HepG2 (cell line): ENCODE data around the gene SAPCD2. TPM values are rescaled to one million over a fixed set of nuclear protein-coding genes. Genes with fewer than 3 reads are reported as not detected.

ENCODE experiments used
- ATAC-seq: fragments of 200-7000 bp; cut with Tn5 transposase; 3 replicates; pipeline ENCODE4 v1.9.1; 2020; ENCODE audit warnings: mild to moderate bottlenecking, moderate library complexity
- BruUV-seq: library from RNA; stranded (reverse); fragments of 400-500 nt; replicated peaks from 2 replicates; lab custom pipeline; 2021; lab: Mats Ljungman, UMichigan
- CTCF ChIA-PET: fragments of 300-600 bp; formaldehyde crosslinking; extraction: SDS; loops from one replicate; lab custom pipeline; 2021; ENCODE audit warnings: low total read pairs, inconsistent platforms, low intra/inter-chr PET ratio; lab: Yijun Ruan, JAX
- POLR2A ChIA-PET: fragments of 350-600 bp; sonication (Branson Sonifier 250); formaldehyde crosslinking; loops from one replicate; lab custom pipeline; 2020; ENCODE audit warnings: antibody characterized with exemption, inconsistent platforms; lab: Yijun Ruan, JAX
- DNase-seq: peaks from one replicate; pipeline ENCODE4 v3.0.0-alpha.2; 2015; ENCODE audit warnings: low spot score
- FAIRE-seq: peaks from 3 replicates; lab custom pipeline; 2011; peaks lifted over from hg19 to GRCh38; lab: Jason Lieb, UNC
- H2AFZ ChIP-seq: one replicate; pipeline ENCODE4 v1.6.1; 2011; ENCODE audit warnings: low read length, inconsistent platforms
- H3K27ac ChIP-seq: fragments of 300-600 bp; 3 replicates; pipeline ENCODE4 v1.8.0; 2011; ENCODE audit warnings: mixed run types, mild to moderate bottlenecking, mixed read lengths, low read length, inconsistent platforms; ENCODE audit not compliant: insufficient read depth; ENCODE audit errors: extremely low read length
- H3K27me3 ChIP-seq, 2 experiments: fragments of 200-600 bp in 1 of 2; 2 replicates in 1 of 2; 3 replicates in 1 of 2; pipeline versions ENCODE4 v1.6.0 to v1.8.0; 2011; ENCODE audit warnings: low read length in 2 of 2, mild to moderate bottlenecking in 2 of 2, moderate library complexity in 2 of 2, inconsistent platforms in 1 of 2; ENCODE audit not compliant: insufficient read depth in 2 of 2, control insufficient read depth in 1 of 2
- H3K36me3 ChIP-seq, 2 experiments: fragments of 200-600 bp in 1 of 2; replicated peaks in 1 of 2; 2 replicates in 1 of 2; 3 replicates in 1 of 2; pipeline versions ENCODE4 v1.5.1 to v1.8.0; 2011; ENCODE audit warnings: low read length in 2 of 2, inconsistent platforms in 1 of 2; ENCODE audit not compliant: insufficient read depth in 2 of 2, control insufficient read depth in 1 of 2
- H3K4me1 ChIP-seq: 2 replicates; pipeline ENCODE4 v1.5.1; 2012; ENCODE audit warnings: low read length, inconsistent platforms; ENCODE audit not compliant: insufficient read depth
- H3K4me2 ChIP-seq: 2 replicates; pipeline ENCODE4 v1.6.0; 2011; ENCODE audit warnings: low read depth, low read length, inconsistent platforms
- H3K4me3 ChIP-seq, 3 experiments: fragments of 200-600 bp in 1 of 3; sonication (generic), shearing (Covaris generic) in 1 of 3; replicated peaks in 1 of 3; 2 replicates each; pipeline ENCODE4 v1.5.1; 2011 to 2016; ENCODE audit warnings: low read length in 3 of 3, inconsistent platforms in 2 of 3, low read depth in 2 of 3, mild to moderate bottlenecking in 2 of 3, control low read depth in 1 of 3, mixed read lengths in 1 of 3; ENCODE audit not compliant: insufficient read depth in 1 of 3
- H3K79me2 ChIP-seq: one replicate; pipeline ENCODE4 v1.6.1; 2011; ENCODE audit warnings: low read length, inconsistent platforms; ENCODE audit not compliant: insufficient read depth
- H3K9ac ChIP-seq: 2 replicates; pipeline ENCODE4 v1.6.0; 2011; ENCODE audit warnings: mild to moderate bottlenecking, low read depth, low read length, inconsistent platforms; ENCODE audit not compliant: insufficient read depth
- H3K9me3 ChIP-seq: 2 replicates; pipeline ENCODE4 v1.5.1; 2012; ENCODE audit warnings: mild to moderate bottlenecking, low read length
- H4K20me1 ChIP-seq: 2 replicates; pipeline ENCODE4 v1.6.0; 2011; ENCODE audit warnings: inconsistent platforms, mild to moderate bottlenecking, low read length, moderate library complexity; ENCODE audit not compliant: insufficient read depth
- ATF7 ChIP-seq, 2 experiments: fragments of 450-650 bp in 1 of 2; sonication (generic) in 1 of 2; formaldehyde crosslinking in 1 of 2; IDR thresholded peaks; 2 replicates each; pipeline versions ENCODE4 v1.4.0 to v1.6.1; 2016 to 2020; ENCODE audit warnings: antibody characterized with exemption in 1 of 2, mild to moderate bottlenecking in 1 of 2, missing genetic modification reagents in 1 of 2
- CEBPG ChIP-seq: IDR thresholded peaks from 2 replicates; pipeline ENCODE4 v1.6.1; 2016
- GLI4 ChIP-seq: sonication (generic); formaldehyde crosslinking; IDR thresholded peaks from 2 replicates; pipeline ENCODE4 v1.5.1; 2020; ENCODE audit warnings: missing genetic modification reagents, mild to moderate bottlenecking, moderate library complexity, borderline replicate concordance
- HNRNPK ChIP-seq: fragments of 200-400 bp; formaldehyde crosslinking; IDR thresholded peaks from 2 replicates; pipeline ENCODE4 v1.6.1; 2018; ENCODE audit warnings: low read length, low read depth, moderate library complexity, mild to moderate bottlenecking; ENCODE audit not compliant: poor library complexity, severe bottlenecking
- KLF9 ChIP-seq: IDR thresholded peaks from 2 replicates; pipeline ENCODE4 v1.6.1; 2016; ENCODE audit warnings: low read depth
- PCBP1 ChIP-seq: fragments of 200-400 bp; formaldehyde crosslinking; IDR thresholded peaks from 2 replicates; pipeline ENCODE4 v1.6.1; 2017; ENCODE audit warnings: mild to moderate bottlenecking, low read depth, low read length, borderline replicate concordance
- SOX13 ChIP-seq, 3 experiments: fragments of 450-650 bp in 1 of 3; sonication (generic) in 1 of 3; formaldehyde crosslinking in 1 of 3; IDR thresholded peaks in 2 of 3; conservative IDR thresholded peaks in 1 of 3; 2 replicates each; pipeline versions ENCODE4 v1.5.0 to v1.6.1; 2016 to 2020; ENCODE audit warnings: antibody characterized with exemption in 1 of 3, mild to moderate bottlenecking in 1 of 3, missing compliant biosample characterization in 1 of 3, missing genetic modification reagents in 1 of 3, moderate library complexity in 1 of 3
- ZBTB20 ChIP-seq: sonication (generic); formaldehyde crosslinking; IDR thresholded peaks from 2 replicates; pipeline ENCODE4 v1.8.1; 2023; ENCODE audit warnings: missing genetic modification reagents, low read depth, mild to moderate bottlenecking, borderline replicate concordance
- ZBTB38 ChIP-seq: sonication (generic); formaldehyde crosslinking; IDR thresholded peaks from 2 replicates; pipeline ENCODE4 v1.5.1; 2020; ENCODE audit warnings: mild to moderate bottlenecking, missing genetic modification reagents
- WGBS: methylation state at CpG from one replicate; pipeline ENCODE4 v1.1.6; 2017; ENCODE audit warnings: low lambda C conversion rate; 5-methylcytosine and 5-hydroxymethylcytosine counted together
- in situ Hi-C: cut with HindIII; loops from 2 replicates; pipeline ENCODE4 v1.10.0; 2017; ENCODE audit warnings: low pct_unique_long_range_greater_than_20kb; ENCODE audit not compliant: extremely low pct_ligation_motif_present
- intact Hi-C: fragments of 100-400 bp; cut with micrococcal nuclease; formaldehyde crosslinking; loops from one replicate; pipeline ENCODE4 v1.10.0; 2022; ENCODE audit not compliant: unreplicated experiment
- polyA plus RNA-seq, 8 experiments: library from polyadenylated mRNA; depleted of rRNA in 3 of 8; stranded (reverse) in 7 of 8; unstranded in 1 of 8; fragments of >200 nt; fragmentation: Illumina TruSeq in 4 of 8; extraction: Trizol in 4 of 8; gene quantifications; 2 replicates each; pipeline versions ENCODE4 v1.2.1 to v1.2.3, GENCODE V29; 2011 to 2016; ENCODE audit warnings: low read depth in 4 of 8, missing spikeins in 1 of 8, mixed read lengths in 1 of 8; ENCODE audit not compliant: insufficient read depth in 1 of 8
- total RNA-seq, 5 experiments: library from RNA; depleted of rRNA; stranded (reverse); fragments of >200 nt; fragmentation: Illumina TruSeq; extraction: Trizol; gene quantifications; 2 replicates each; pipeline ENCODE4 v1.2.3, GENCODE V29; 2016; ENCODE audit warnings: low read depth in 1 of 5
- TF ChIP-seq, protein P1 (sequence below): sonication (generic); formaldehyde crosslinking; IDR thresholded peaks from 2 replicates; pipeline ENCODE4 v1.4.0; 2020; ENCODE audit warnings: missing genetic modification reagents
- TF ChIP-seq, protein P2 (sequence below): sonication (generic); formaldehyde crosslinking; IDR thresholded peaks from 2 replicates; pipeline ENCODE4 v1.4.0; 2020; ENCODE audit warnings: mild to moderate bottlenecking, missing genetic modification reagents, borderline replicate concordance

Gene SAPCD2
- total and polyA plus RNA-seq, 2 of the 13 experiments (the other 11 are each of a cell fraction or from before 2014, with no cell fraction given), result 21.9 to 42.8 TPM

DNA sequence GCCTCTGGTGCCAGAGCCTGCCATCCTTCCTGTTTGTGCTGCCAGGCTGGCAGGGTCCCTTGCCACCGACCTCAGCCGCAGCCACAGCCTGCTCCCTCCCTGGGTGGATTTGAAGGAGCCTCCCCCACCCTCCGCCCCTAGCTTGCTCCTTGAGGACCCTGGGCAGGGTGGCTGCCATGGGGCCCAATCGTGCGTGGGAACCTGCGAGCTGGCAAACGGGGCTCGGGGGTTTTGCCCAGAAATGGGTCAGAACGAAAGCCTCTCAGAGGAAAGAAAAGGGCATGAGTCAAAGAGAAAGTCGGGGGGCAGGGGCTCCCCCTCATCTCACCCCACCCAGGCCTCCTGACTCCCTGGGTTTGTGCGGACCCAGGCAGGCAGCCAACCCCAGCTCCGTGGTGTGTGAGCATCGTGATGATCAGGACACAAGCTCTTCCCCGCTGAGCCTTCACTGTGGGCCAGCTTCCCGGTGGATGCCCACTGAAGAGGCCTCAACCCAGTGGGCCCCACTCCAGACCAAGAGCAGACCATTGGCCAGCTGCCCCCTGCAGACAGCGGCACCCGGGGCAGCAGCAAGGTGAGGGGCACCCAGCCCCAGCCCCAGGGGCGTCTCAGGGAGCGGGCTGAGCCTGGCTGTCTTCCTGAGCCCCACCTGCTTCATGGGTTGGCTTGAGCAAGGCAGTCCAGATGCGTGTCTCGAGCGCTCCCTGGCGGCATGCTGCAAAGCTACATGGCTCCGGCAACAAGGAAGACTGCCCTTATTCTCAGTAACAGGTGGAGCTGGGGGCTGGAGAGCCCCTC, 35.4 kb downstream of the SAPCD2 start (continued):
- TF ChIP-seq ATF7 (IDR thresholded peaks at IDR 0.05) (no peak), ATF7 (CRISPR knock-in tag; IDR thresholded peaks at IDR 0.05) (no peak), ZBTB20 (CRISPR knock-in tag) (0 out of 2 replicates have a peak, but pooled peaks have one; percentile 37)

DNA sequence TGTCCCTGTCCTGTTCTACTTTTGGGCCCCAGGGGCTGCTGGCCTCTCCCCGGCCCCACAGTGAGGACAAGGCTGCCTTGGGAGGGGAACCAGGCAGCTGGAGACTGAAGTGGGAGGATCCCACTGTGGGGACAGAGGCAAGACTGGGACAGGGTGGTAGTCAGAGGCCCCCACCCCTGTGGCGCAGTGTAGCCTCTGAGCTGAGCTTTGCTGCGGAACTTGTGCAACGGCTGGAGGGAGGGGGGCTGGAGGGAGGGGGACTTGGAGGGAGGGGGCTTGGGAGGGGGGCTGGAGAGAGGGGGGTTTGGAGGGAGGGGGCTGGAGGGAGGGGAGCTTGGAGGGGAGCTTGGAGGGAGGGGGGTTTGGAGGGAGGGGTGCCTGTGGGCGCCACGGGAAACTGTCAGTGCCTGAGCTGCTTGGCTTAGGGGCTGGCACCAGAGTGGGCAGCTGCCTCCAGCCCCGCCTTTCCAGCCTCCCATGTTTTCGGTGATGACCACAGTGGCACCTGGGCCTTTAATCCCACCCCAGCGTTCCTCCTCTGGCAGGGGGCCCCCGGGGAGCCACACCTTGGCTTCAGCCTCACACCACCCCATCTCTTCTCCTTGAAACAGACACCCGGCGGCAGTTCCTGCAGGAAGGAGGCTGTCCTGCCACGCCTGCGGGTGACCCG, 36.2 kb downstream of the SAPCD2 start:
- in situ Hi-C loops (loop anchor here (5.0 to 10.0 kb wide), 2 partner anchors 87 to 189 kb away; partner anchors contain the start of genes AJM1, C8G and PHPT1), intact Hi-C loops (loop anchor here (2.0 kb wide), 1 partner anchor 85 kb away; no protein-coding TSS in a partner anchor)
- no peak for DNase-seq
- ChIA-PET CTCF (interaction anchor here (1.5 to 2.3 kb wide), 2 partner anchors 16 to 86 kb away, joined by 5 to 15 read pairs; no protein-coding TSS in a partner anchor), POLR2A (interaction anchor here (0.7 to 1.8 kb wide), 5 partner anchors 9 to 86 kb away, joined by 3 to 10 read pairs (median 3); partner anchors contain the start of gene MAN1B1)
- no TSS peak for BruUV-seq
- no peak for FAIRE-seq
- WGBS, result 27% methylated on average over 14 of the region's 15 CpGs
- Histone ChIP-seq H3K4me3 (peak overlapping the region in 1 of 3 experiments; percentile 23; a peak in 1 of 6 replicates), H3K36me3 (no peaks in the 10 kb centered on the region), H3K4me2 (peak overlapping the region; percentile 39; the same call in 1 of the 2 replicates), H3K4me1 (peaks cover 57% of the 10 kb centered on the region), H4K20me1 (no peaks in the 10 kb centered on the region), H3K9me3 (no peaks in the 10 kb centered on the region), H2AFZ (no peak overlapping the region), H3K79me2 (no peaks in the 10 kb centered on the region), H3K9ac (no peak overlapping the region), H3K27me3 (peaks cover 0 to 14% of the 10 kb centered on the region in 2 experiments; a peak in 1 of 5 replicates), H3K27ac (no peak overlapping the region)
- ATAC-seq, result no peak
- TF ChIP-seq PCBP1, result 0 out of 2 replicates have a peak, but pooled peaks have one; percentile 55
- no peak for TF ChIP-seq GLI4
- TF ChIP-seq CEBPG (CRISPR knock-in tag), result peak; percentile 51; the same call in 1 of the 2 replicates
- TF ChIP-seq HNRNPK, result peak; percentile 47
- TF ChIP-seq, protein P1, sequence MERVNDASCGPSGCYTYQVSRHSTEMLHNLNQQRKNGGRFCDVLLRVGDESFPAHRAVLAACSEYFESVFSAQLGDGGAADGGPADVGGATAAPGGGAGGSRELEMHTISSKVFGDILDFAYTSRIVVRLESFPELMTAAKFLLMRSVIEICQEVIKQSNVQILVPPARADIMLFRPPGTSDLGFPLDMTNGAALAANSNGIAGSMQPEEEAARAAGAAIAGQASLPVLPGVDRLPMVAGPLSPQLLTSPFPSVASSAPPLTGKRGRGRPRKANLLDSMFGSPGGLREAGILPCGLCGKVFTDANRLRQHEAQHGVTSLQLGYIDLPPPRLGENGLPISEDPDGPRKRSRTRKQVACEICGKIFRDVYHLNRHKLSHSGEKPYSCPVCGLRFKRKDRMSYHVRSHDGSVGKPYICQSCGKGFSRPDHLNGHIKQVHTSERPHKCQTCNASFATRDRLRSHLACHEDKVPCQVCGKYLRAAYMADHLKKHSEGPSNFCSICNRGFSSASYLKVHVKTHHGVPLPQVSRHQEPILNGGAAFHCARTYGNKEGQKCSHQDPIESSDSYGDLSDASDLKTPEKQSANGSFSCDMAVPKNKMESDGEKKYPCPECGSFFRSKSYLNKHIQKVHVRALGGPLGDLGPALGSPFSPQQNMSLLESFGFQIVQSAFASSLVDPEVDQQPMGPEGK (CRISPR knock-in tag), result peak; percentile 86
- no peak for TF ChIP-seq KLF9 (CRISPR knock-in tag)
- 0 out of 2 replicates have a peak, but pooled peaks have one; percentile 24 for TF ChIP-seq SOX13 (IDR thresholded peaks at IDR 0.05)
- no peak for TF ChIP-seq SOX13 (CRISPR knock-in tag; conservative IDR thresholded peaks at IDR 0.05 in 1 of 2, IDR thresholded peaks at IDR 0.05 in 1 of 2)
- TF ChIP-seq, protein P2, sequence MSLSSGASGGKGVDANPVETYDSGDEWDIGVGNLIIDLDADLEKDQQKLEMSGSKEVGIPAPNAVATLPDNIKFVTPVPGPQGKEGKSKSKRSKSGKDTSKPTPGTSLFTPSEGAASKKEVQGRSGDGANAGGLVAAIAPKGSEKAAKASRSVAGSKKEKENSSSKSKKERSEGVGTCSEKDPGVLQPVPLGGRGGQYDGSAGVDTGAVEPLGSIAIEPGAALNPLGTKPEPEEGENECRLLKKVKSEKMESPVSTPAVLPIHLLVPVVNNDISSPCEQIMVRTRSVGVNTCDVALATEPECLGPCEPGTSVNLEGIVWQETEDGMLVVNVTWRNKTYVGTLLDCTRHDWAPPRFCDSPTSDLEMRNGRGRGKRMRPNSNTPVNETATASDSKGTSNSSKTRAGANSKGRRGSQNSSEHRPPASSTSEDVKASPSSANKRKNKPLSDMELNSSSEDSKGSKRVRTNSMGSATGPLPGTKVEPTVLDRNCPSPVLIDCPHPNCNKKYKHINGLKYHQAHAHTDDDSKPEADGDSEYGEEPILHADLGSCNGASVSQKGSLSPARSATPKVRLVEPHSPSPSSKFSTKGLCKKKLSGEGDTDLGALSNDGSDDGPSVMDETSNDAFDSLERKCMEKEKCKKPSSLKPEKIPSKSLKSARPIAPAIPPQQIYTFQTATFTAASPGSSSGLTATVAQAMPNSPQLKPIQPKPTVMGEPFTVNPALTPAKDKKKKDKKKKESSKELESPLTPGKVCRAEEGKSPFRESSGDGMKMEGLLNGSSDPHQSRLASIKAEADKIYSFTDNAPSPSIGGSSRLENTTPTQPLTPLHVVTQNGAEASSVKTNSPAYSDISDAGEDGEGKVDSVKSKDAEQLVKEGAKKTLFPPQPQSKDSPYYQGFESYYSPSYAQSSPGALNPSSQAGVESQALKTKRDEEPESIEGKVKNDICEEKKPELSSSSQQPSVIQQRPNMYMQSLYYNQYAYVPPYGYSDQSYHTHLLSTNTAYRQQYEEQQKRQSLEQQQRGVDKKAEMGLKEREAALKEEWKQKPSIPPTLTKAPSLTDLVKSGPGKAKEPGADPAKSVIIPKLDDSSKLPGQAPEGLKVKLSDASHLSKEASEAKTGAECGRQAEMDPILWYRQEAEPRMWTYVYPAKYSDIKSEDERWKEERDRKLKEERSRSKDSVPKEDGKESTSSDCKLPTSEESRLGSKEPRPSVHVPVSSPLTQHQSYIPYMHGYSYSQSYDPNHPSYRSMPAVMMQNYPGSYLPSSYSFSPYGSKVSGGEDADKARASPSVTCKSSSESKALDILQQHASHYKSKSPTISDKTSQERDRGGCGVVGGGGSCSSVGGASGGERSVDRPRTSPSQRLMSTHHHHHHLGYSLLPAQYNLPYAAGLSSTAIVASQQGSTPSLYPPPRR (CRISPR knock-in tag), result no peak
- no peak for TF ChIP-seq ZBTB38 (CRISPR knock-in tag)
